GM18505 (cell line): ENCODE measurements around the gene C3orf33.

Experiments used
- ATAC-seq: cut with Tn5 transposase; IDR thresholded peaks from one replicate; pipeline ENCODE4 v1.9.1; 2021; ENCODE audit not compliant: unreplicated experiment
- POLR2A ChIP-seq: IDR thresholded peaks from 4 replicates; pipeline ENCODE4 v1.6.1; 2011; ENCODE audit warnings: borderline replicate concordance; ENCODE audit not compliant: insufficient read depth, insufficient read length; ENCODE audit errors: extremely low read depth

Gene C3orf33

GRCh38 chr3:155763870-155764463 lies 42.1 kb downstream of the C3orf33 start:
- TF ChIP-seq POLR2A: no peak
- ATAC-seq: no peak

GRCh38 chr3:155760653-155761052 lies 45.4 kb downstream of the C3orf33 start:
- TF ChIP-seq POLR2A: no peak
- no peak for ATAC-seq

- no peak for TF ChIP-seq POLR2A
- no peak for ATAC-seq
These were observed 48.5 kb downstream of the C3orf33 start for GRCh38 chr3:155757577-155757976.

GRCh38 chr3:155753038-155753639 lies 52.9 kb downstream of the C3orf33 start:
- TF ChIP-seq POLR2A: no peak
- no peak for ATAC-seq

GRCh38 chr3:155748611-155749365 lies 57.3 kb downstream of the C3orf33 start:
- ATAC-seq: no peak
- TF ChIP-seq POLR2A: no peak

GRCh38 chr3:155747946-155748290 lies 58.2 kb downstream of the C3orf33 start:
- no peak for TF ChIP-seq POLR2A
- ATAC-seq: no peak

- TF ChIP-seq POLR2A: no peak
- ATAC-seq: no peak
These were observed 58.7 kb downstream of the C3orf33 start for GRCh38 chr3:155747286-155747945.

GRCh38 chr3:155746703-155747102 lies 59.4 kb downstream of the C3orf33 start:
- no peak for ATAC-seq

GRCh38 chr3:155745795-155746550 lies 60.1 kb downstream of the C3orf33 start:
- no peak for ATAC-seq
- no peak for TF ChIP-seq POLR2A

More at GRCh38 chr3:155746703-155747102, 59.4 kb downstream of the C3orf33 start:
- no peak for TF ChIP-seq POLR2A

- peak; percentile 52 for ATAC-seq
- TF ChIP-seq POLR2A: no peak
These were observed 61.3 kb downstream of the C3orf33 start, which contains the start of gene PLCH1 for GRCh38 chr3:155744626-155745324. Gene PLCH1, minus strand, starts transcription at chr3:155745071. Its CDS starts 40,847 bp downstream, at chr3:155704224.

- TF ChIP-seq POLR2A: no peak
- peak; percentile 54 for ATAC-seq
These were observed 62.0 kb downstream of the C3orf33 start for GRCh38 chr3:155744010-155744625.

GRCh38 chr3:155743606-155744005 lies 62.5 kb downstream of the C3orf33 start:
- TF ChIP-seq POLR2A: no peak
- ATAC-seq: no peak
